Breast epithelium (tissue), 3 donors: ENCODE measurements around the gene SYT3.

Experiments used
- POLR2A ChIP-seq: fragments of 450-650 bp; IDR thresholded peaks from one replicate; pipeline ENCODE4 v1.6.1; 2016; ENCODE audit warnings: antibody characterized with exemption, mild to moderate bottlenecking, moderate library complexity
- POLR2AphosphoS5 ChIP-seq, 3 donors: sonication (generic); formaldehyde crosslinking; IDR thresholded peaks; one replicate each; pipeline ENCODE4 v1.6.1; 2017; ENCODE audit warnings: antibody characterized with exemption in 3 of 3
- TF ChIP-seq, protein P1 (sequence below), 3 donors: fragments of 450-650 bp; IDR thresholded peaks; one replicate each; pipeline ENCODE4 v1.5.1; 2016 to 2017; ENCODE audit warnings: antibody characterized with exemption in 3 of 3, mild to moderate bottlenecking in 3 of 3, moderate library complexity in 3 of 3

DNA sequence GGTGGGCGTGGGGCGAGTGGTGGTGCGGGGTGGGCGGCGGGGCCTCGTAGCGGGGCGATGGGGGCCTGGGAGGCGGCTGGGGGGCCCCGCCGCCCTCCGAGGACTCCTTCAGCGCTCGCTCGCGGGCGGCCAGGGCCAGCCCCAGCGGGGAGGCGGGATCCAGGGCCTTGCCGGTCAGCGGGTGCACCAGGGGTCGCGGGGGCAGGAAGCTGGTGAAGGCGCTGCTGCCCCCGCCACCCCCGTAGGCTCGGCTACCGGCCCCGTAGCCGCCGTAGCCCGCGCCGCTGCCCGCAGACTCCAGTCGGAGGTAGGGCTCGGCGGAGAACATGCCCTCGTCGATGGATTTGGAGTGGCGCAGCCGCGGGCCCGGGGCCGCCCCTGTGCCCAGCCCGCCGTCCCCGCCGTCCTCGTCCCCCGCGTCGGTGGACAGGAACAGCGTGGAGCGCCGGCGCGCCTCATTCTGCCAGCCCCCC is 28.1 kb upstream of the SYT3 start:
- TF ChIP-seq, protein P1, sequence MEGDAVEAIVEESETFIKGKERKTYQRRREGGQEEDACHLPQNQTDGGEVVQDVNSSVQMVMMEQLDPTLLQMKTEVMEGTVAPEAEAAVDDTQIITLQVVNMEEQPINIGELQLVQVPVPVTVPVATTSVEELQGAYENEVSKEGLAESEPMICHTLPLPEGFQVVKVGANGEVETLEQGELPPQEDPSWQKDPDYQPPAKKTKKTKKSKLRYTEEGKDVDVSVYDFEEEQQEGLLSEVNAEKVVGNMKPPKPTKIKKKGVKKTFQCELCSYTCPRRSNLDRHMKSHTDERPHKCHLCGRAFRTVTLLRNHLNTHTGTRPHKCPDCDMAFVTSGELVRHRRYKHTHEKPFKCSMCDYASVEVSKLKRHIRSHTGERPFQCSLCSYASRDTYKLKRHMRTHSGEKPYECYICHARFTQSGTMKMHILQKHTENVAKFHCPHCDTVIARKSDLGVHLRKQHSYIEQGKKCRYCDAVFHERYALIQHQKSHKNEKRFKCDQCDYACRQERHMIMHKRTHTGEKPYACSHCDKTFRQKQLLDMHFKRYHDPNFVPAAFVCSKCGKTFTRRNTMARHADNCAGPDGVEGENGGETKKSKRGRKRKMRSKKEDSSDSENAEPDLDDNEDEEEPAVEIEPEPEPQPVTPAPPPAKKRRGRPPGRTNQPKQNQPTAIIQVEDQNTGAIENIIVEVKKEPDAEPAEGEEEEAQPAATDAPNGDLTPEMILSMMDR (IDR thresholded peaks at IDR 0.05) = no peak
- TF ChIP-seq POLR2A (no peak), POLR2AphosphoS5 (IDR thresholded peaks at IDR 0.05) (no peak)
